ENCODE data around the gene ITPR2. TPM values are rescaled to one million over a fixed set of nuclear protein-coding genes. Genes with fewer than 3 reads are reported as not detected.

The ITPR2 gene
- total and polyA plus RNA-seq, 2 of the 8 experiments (the other 6 are each of a cell fraction or from before 2014, with no cell fraction given), result 4.1 to 48.3 TPM

GRCh38 chr12:26373606-26374495 lies 459.1 kb downstream of the ITPR2 start:
- Histone ChIP-seq H3K18ac (ENCODE audit: extremely low read depth, low read length) (no peak overlapping the region), H2BK12ac (ENCODE audit: low read depth, low read length) (no peak overlapping the region), H4K8ac (ENCODE audit: extremely low read depth, insufficient read depth, low read length) (no peak overlapping the region), H2BK15ac (ENCODE audit: low read length) (no peak overlapping the region), H3K4me1 (replicated peaks in 1 of 4; ENCODE audit: control insufficient read depth in 3 of 4, insufficient read depth in 4 of 4, low read length in 3 of 4) (peaks cover 0 to 3% (median 0%) of the 10 kb centered on the region in 4 experiments; a peak in 1 of 7 replicates), H2BK120ac (replicated peaks; ENCODE audit: low read depth, low read length) (no peak overlapping the region), H3K23me2 (ENCODE audit: low read depth, low read length) (no peaks in the 10 kb centered on the region), H2AK5ac (ENCODE audit: low read depth, low read length) (no peak overlapping the region), H4K5ac (ENCODE audit: insufficient read length, low read depth, low read length) (no peak overlapping the region), H3K79me2 (ENCODE audit: control insufficient read depth in 1 of 2, insufficient read depth in 2 of 2, low read length in 2 of 2) (no peaks in the 10 kb centered on the region), H3K56ac (replicated peaks; ENCODE audit: insufficient read length, low read depth, low read length) (no peak overlapping the region), H3K23ac (ENCODE audit: insufficient read length) (no peak overlapping the region), H3K27ac (ENCODE audit: low read depth, low read length) (no peak overlapping the region), H3K9ac (replicated peaks in 1 of 4; ENCODE audit: extremely low read depth in 1 of 4, low read depth in 3 of 4, low read length in 3 of 4) (no peak overlapping the region), H4K91ac (replicated peaks; ENCODE audit: insufficient read length, low read length) (no peak overlapping the region), H3K79me1 (ENCODE audit: low read depth, low read length) (no peaks in the 10 kb centered on the region), H3K4me2 (ENCODE audit: insufficient read depth in 1 of 2, low read depth in 2 of 2, low read length in 2 of 2) (no peak overlapping the region), H3K14ac (ENCODE audit: insufficient read length) (no peak overlapping the region), H3K36me3 (ENCODE audit: control insufficient read depth in 2 of 4, insufficient read depth in 4 of 4, low read length in 3 of 4) (no peaks in the 10 kb centered on the region), H3K27me3 (replicated peaks in 1 of 4; ENCODE audit: control insufficient read depth in 3 of 4, extremely low read depth in 1 of 4, insufficient read depth in 3 of 4, low read length in 3 of 4) (no peaks in the 10 kb centered on the region), H4K20me1 (replicated peaks in 1 of 2; ENCODE audit: control insufficient read depth in 1 of 2, insufficient read depth in 2 of 2, low read length in 2 of 2) (no peaks in the 10 kb centered on the region), H2AFZ (ENCODE audit: low read length) (no peak overlapping the region), H3K4ac (replicated peaks; ENCODE audit: insufficient read length, low read depth, low read length) (no peak overlapping the region), H3K4me3 (ENCODE audit: extremely low read depth in 1 of 4, insufficient read depth in 2 of 4, low read depth in 3 of 4, low read length in 4 of 4) (no peak overlapping the region), H2BK20ac (ENCODE audit: low read length) (no peak overlapping the region), H3K9me3 (ENCODE audit: insufficient read depth in 2 of 2, low read depth in 1 of 2, low read length in 1 of 2) (no peaks in the 10 kb centered on the region), H2BK5ac (ENCODE audit: low read depth, low read length) (no peak overlapping the region)
- 92% methylated on average over 7 of the region's 7 CpGs; no CpG with 5 or more reads in 1 of the 2 experiments for WGBS, 2 experiments (ENCODE audit: extremely low coverage in 1 of 2, insufficient coverage in 1 of 2, insufficient read length in 1 of 2, insufficient replicate concordance in 2 of 2, low coverage in 1 of 2, low lambda C conversion rate in 2 of 2, missing lambda C conversion rate in 1 of 2)
- no peak for TF ChIP-seq E2F6 (IDR thresholded peaks at IDR 0.05)
- ChIA-PET CTCF (ENCODE audit: partially characterized antibody) (no interaction called here), POLR2A (ENCODE audit: partially characterized antibody) (no interaction called here)
- DNase-seq (ENCODE audit: low read depth in 1 of 2, low spot score in 2 of 2) (no peak), FAIRE-seq (no peak)
